Activated T-cell treated with anti-CD3 and anti-CD28 coated beads, Interleukin-2, amount 50 U/mL, for 72 hours (primary cell): Measurements from ENCODE around the gene CATSPERB. TPM values are rescaled to one million over a fixed set of nuclear protein-coding genes. Genes with fewer than 3 reads are reported as not detected.
"Not testable (repeated sequence)": the region's sequence is repeated elsewhere in the genome, so short reads cannot be mapped to it uniquely, and the experiment has no call there.

ENCODE experiments used
- ATAC-seq, 2 donors: fragments of 150-1000 bp; cut with Tn5 transposase; replicated peaks in 1 of 2; 2 replicates each; pipeline ENCODE4 v1.10.0; 2021; ENCODE audit warnings: moderate library complexity in 2 of 2, mild to moderate bottlenecking in 1 of 2
- DNase-seq, 2 donors: peaks; one replicate each; pipeline ENCODE4 v3.0.0; 2021 to 2022; ENCODE audit warnings: mixed read lengths in 1 of 2
- H3K27ac Mint-ChIP-seq: one replicate; pipeline ENCODE4 v1.8.0; 2022; ENCODE audit warnings: mild to moderate bottlenecking, moderate library complexity, mixed read lengths
- H3K27me3 Mint-ChIP-seq: one replicate; pipeline ENCODE4 v1.8.0; 2022; ENCODE audit warnings: low read depth, mixed read lengths
- H3K36me3 Mint-ChIP-seq, 2 donors: one replicate each; pipeline ENCODE4 v1.8.0; 2022; ENCODE audit warnings: mixed read lengths in 2 of 2, mild to moderate bottlenecking in 1 of 2; ENCODE audit not compliant: insufficient read depth in 2 of 2
- H3K4me1 Mint-ChIP-seq: one replicate; pipeline ENCODE4 v1.8.0; 2022; ENCODE audit warnings: low read depth, mixed read lengths
- H3K4me3 Mint-ChIP-seq, 2 donors: one replicate each; pipeline ENCODE4 v1.8.0; 2022; ENCODE audit warnings: mild to moderate bottlenecking in 2 of 2, mixed read lengths in 2 of 2, moderate library complexity in 2 of 2
- H3K9me3 Mint-ChIP-seq, 2 donors: one replicate each; pipeline ENCODE4 v1.8.0; 2022; ENCODE audit warnings: mixed read lengths in 2 of 2
- total RNA-seq, 2 donors: library from RNA; stranded (reverse); gene quantifications; one replicate each; pipeline ENCODE4 v1.2.3, GENCODE V29; 2022

CATSPERB gene
- total RNA-seq, 2 donors from 2014 or later = 0.91 to 2.3 TPM

GRCh38 chr14:91681893-91682563 lies 49.9 kb downstream of the CATSPERB start:
- Mint-ChIP-seq H3K4me3 (peak overlapping the region; percentile 54 to 58), H3K27ac (peak overlapping the region; percentile 68), H3K4me1 (peaks cover 23% of the 10 kb centered on the region), H3K27me3 (no peaks in the 10 kb centered on the region), H3K36me3 (peaks cover 1 to 5% of the 10 kb centered on the region in 2 donors), H3K9me3 (peaks cover 0 to 4% of the 10 kb centered on the region in 2 donors)
- ATAC-seq = peak; percentile 93 to 94
- DNase-seq = peak; percentile 34 to 43

GRCh38 chr14:91681118-91681517 lies 50.8 kb downstream of the CATSPERB start:
- H3K27me3 Mint-ChIP-seq = no peaks in the 10 kb centered on the region
- H3K36me3 Mint-ChIP-seq = peaks cover 5% of the 10 kb centered on the region in 2 donors
- peaks cover 0 to 7% of the 10 kb centered on the region in 2 donors for H3K9me3 Mint-ChIP-seq
- peaks cover 23% of the 10 kb centered on the region for H3K4me1 Mint-ChIP-seq
- H3K27ac Mint-ChIP-seq = peak overlapping the region; percentile 68
- H3K4me3 Mint-ChIP-seq = peak overlapping the region in 1 of 2 donors; percentile 25
- ATAC-seq (peak; percentile 36 to 45), DNase-seq (peak in 1 of 2 donors; percentile 2)

- ATAC-seq = no peak
- peaks cover 5% of the 10 kb centered on the region in 2 donors for H3K36me3 Mint-ChIP-seq
- no peak overlapping the region for H3K27ac Mint-ChIP-seq
- no peak overlapping the region for H3K4me3 Mint-ChIP-seq
- no peaks in the 10 kb centered on the region for H3K27me3 Mint-ChIP-seq
- DNase-seq = no peak
- peaks cover 0 to 7% of the 10 kb centered on the region in 2 donors for H3K9me3 Mint-ChIP-seq
- peaks cover 23% of the 10 kb centered on the region for H3K4me1 Mint-ChIP-seq
These were observed 52.6 kb downstream of the CATSPERB start for GRCh38 chr14:91679273-91679672.

- peaks cover 23% of the 10 kb centered on the region for H3K4me1 Mint-ChIP-seq
- not testable (repeated sequence) for DNase-seq, H3K36me3 Mint-ChIP-seq, H3K27me3 Mint-ChIP-seq, H3K9me3 Mint-ChIP-seq, ATAC-seq, H3K27ac Mint-ChIP-seq, H3K4me3 Mint-ChIP-seq
These were observed 54.2 kb downstream of the CATSPERB start for GRCh38 chr14:91677687-91678086.

GRCh38 chr14:91674911-91675310 lies 57.0 kb downstream of the CATSPERB start:
- Mint-ChIP-seq H3K36me3 (peaks cover 2 to 4% of the 10 kb centered on the region in 2 donors), H3K27me3 (no peaks in the 10 kb centered on the region), H3K9me3 (peaks cover 0 to 6% of the 10 kb centered on the region in 2 donors), H3K4me1 (peaks cover 3% of the 10 kb centered on the region), H3K4me3 (no peak overlapping the region), H3K27ac (no peak overlapping the region)
- ATAC-seq (no peak), DNase-seq (no peak)

- Mint-ChIP-seq H3K36me3 (no peaks in the 10 kb centered on the region), H3K4me1 (peaks cover 12% of the 10 kb centered on the region), H3K9me3 (peaks cover 0 to 9% of the 10 kb centered on the region in 2 donors), H3K27ac (no peak overlapping the region), H3K4me3 (peak overlapping the region in 1 of 2 donors; percentile 43), H3K27me3 (no peaks in the 10 kb centered on the region)
- ATAC-seq = peak; percentile 55 to 83
- DNase-seq = no peak
These were observed 62.0 kb downstream of the CATSPERB start for GRCh38 chr14:91669867-91670266.

GRCh38 chr14:91667101-91667500 lies 64.8 kb downstream of the CATSPERB start:
- not testable (repeated sequence) for DNase-seq, H3K27me3 Mint-ChIP-seq, H3K9me3 Mint-ChIP-seq, H3K36me3 Mint-ChIP-seq, ATAC-seq, H3K4me3 Mint-ChIP-seq, H3K27ac Mint-ChIP-seq
- peaks cover 12% of the 10 kb centered on the region for H3K4me1 Mint-ChIP-seq

- no peak overlapping the region for H3K27ac Mint-ChIP-seq
- H3K36me3 Mint-ChIP-seq = no peaks in the 10 kb centered on the region
- ATAC-seq (no peak), DNase-seq (no peak)
- H3K9me3 Mint-ChIP-seq = no peaks in the 10 kb centered on the region
- no peak overlapping the region for H3K4me3 Mint-ChIP-seq
- no peaks in the 10 kb centered on the region for H3K4me1 Mint-ChIP-seq
- H3K27me3 Mint-ChIP-seq = no peaks in the 10 kb centered on the region
These were observed 71.1 kb downstream of the CATSPERB start for GRCh38 chr14:91660790-91661189.

GRCh38 chr14:91654836-91655235 lies 77.0 kb downstream of the CATSPERB start:
- H3K9me3 Mint-ChIP-seq = peaks cover 2% of the 10 kb centered on the region in 2 donors
- H3K27me3 Mint-ChIP-seq = no peaks in the 10 kb centered on the region
- no peak overlapping the region for H3K27ac Mint-ChIP-seq
- no peak overlapping the region for H3K4me3 Mint-ChIP-seq
- H3K4me1 Mint-ChIP-seq = no peaks in the 10 kb centered on the region
- DNase-seq (no peak), ATAC-seq (no peak)
- H3K36me3 Mint-ChIP-seq = no peaks in the 10 kb centered on the region

- Mint-ChIP-seq H3K27me3 (no peaks in the 10 kb centered on the region), H3K27ac (no peak overlapping the region), H3K36me3 (no peaks in the 10 kb centered on the region), H3K9me3 (peaks cover 2% of the 10 kb centered on the region in 2 donors), H3K4me3 (no peak overlapping the region), H3K4me1 (no peaks in the 10 kb centered on the region)
- DNase-seq (no peak), ATAC-seq (no peak)
These were observed 78.4 kb downstream of the CATSPERB start for GRCh38 chr14:91653451-91653850.

GRCh38 chr14:91649930-91650329 lies 82.0 kb downstream of the CATSPERB start:
- Mint-ChIP-seq H3K36me3 (peaks cover 5 to 6% of the 10 kb centered on the region in 2 donors), H3K27me3 (no peaks in the 10 kb centered on the region), H3K27ac (no peak overlapping the region), H3K4me1 (no peaks in the 10 kb centered on the region), H3K9me3 (peaks cover 2 to 3% of the 10 kb centered on the region in 2 donors), H3K4me3 (no peak overlapping the region)
- DNase-seq (peak; percentile 4 to 8), ATAC-seq (no peak)

- ATAC-seq (no peak), DNase-seq (no peak)
- Mint-ChIP-seq H3K36me3 (peaks cover 5 to 6% of the 10 kb centered on the region in 2 donors), H3K27ac (no peak overlapping the region), H3K4me3 (no peak overlapping the region), H3K4me1 (no peaks in the 10 kb centered on the region), H3K9me3 (peaks cover 2 to 3% of the 10 kb centered on the region in 2 donors), H3K27me3 (no peaks in the 10 kb centered on the region)
These were observed 84.0 kb downstream of the CATSPERB start for GRCh38 chr14:91647856-91648255.

- Mint-ChIP-seq H3K4me3 (no peak overlapping the region), H3K4me1 (no peaks in the 10 kb centered on the region), H3K27me3 (no peaks in the 10 kb centered on the region), H3K9me3 (no peaks in the 10 kb centered on the region), H3K36me3 (no peaks in the 10 kb centered on the region), H3K27ac (no peak overlapping the region)
- ATAC-seq = no peak
- no peak for DNase-seq
These were observed 95.3 kb downstream of the CATSPERB start for GRCh38 chr14:91636604-91637003.

GRCh38 chr14:91624757-91625156 lies 107.1 kb downstream of the CATSPERB start:
- no peak overlapping the region for H3K4me3 Mint-ChIP-seq
- H3K27ac Mint-ChIP-seq = no peak overlapping the region
- no peaks in the 10 kb centered on the region for H3K4me1 Mint-ChIP-seq
- no peak for DNase-seq
- no peaks in the 10 kb centered on the region for H3K9me3 Mint-ChIP-seq
- no peak for ATAC-seq
- no peaks in the 10 kb centered on the region for H3K36me3 Mint-ChIP-seq
- no peaks in the 10 kb centered on the region for H3K27me3 Mint-ChIP-seq
